GM03348 (cell line): ENCODE data around the gene UBE3D.
A peak's percentile ranks its signal among the peaks of the same experiment; 100 is the strongest.
"Not testable (repeated sequence)": the region's sequence is repeated elsewhere in the genome, so short reads cannot be mapped to it uniquely, and the experiment has no call there.

ENCODE experiments used
- DNase-seq: peaks from one replicate; pipeline ENCODE4 v3.0.0; 2012; ENCODE audit warnings: low spot score

The UBE3D gene

GRCh38 chr6:82870582-82871172, 195.0 kb downstream of the UBE3D start:
- no peak for DNase-seq

- no peak for DNase-seq
Observed at GRCh38 chr6:82869493-82869892, 196.1 kb downstream of the UBE3D start.

- DNase-seq: no peak
Observed at GRCh38 chr6:82867946-82868345, 197.7 kb downstream of the UBE3D start.

- DNase-seq: no peak
Observed at GRCh38 chr6:82866446-82866845, 199.2 kb downstream of the UBE3D start.

GRCh38 chr6:82865461-82865860, 200.2 kb downstream of the UBE3D start:
- DNase-seq: no peak

GRCh38 chr6:82863781-82864180, 201.9 kb downstream of the UBE3D start:
- DNase-seq: no peak

- peak; percentile 61 for DNase-seq
Observed at GRCh38 chr6:82862543-82862942, 203.1 kb downstream of the UBE3D start.

- DNase-seq: no peak
Observed at GRCh38 chr6:82861121-82861520, 204.5 kb downstream of the UBE3D start.

GRCh38 chr6:82856077-82856476, 209.6 kb downstream of the UBE3D start:
- DNase-seq: not testable (repeated sequence)

GRCh38 chr6:82852904-82853303, 212.7 kb downstream of the UBE3D start:
- not testable (repeated sequence) for DNase-seq

- DNase-seq: peak; percentile 18
Observed at GRCh38 chr6:82843291-82843885, 222.3 kb downstream of the UBE3D start.

GRCh38 chr6:82842721-82843120, 222.9 kb downstream of the UBE3D start:
- DNase-seq: peak; percentile 40
